Left ventricle myocardium superior (tissue), 1 donor: ENCODE measurements around the gene RNU7-1. TPM values are rescaled to one million over a fixed set of nuclear protein-coding genes. Genes with fewer than 3 reads are reported as not detected.

Source experiments
- ATAC-seq: fragments of 200-7000 bp; cut with Tn5 transposase; one replicate; pipeline ENCODE4 v1.9.1; 2020; ENCODE audit warnings: mild to moderate bottlenecking, moderate library complexity
- DNase-seq: peaks from one replicate; pipeline ENCODE4 v3.0.0-alpha.2; 2020
- intact Hi-C: fragments of 100-400 bp; cut with micrococcal nuclease; formaldehyde crosslinking; loops from one replicate; pipeline ENCODE4 v1.11.0; 2022
- total RNA-seq: library from RNA; stranded (reverse); fragmentation: NEBNext Ultra II Directional; extraction: Animal tissue kit (Norgen Biotek cat#: 25700); gene quantifications from one replicate; pipeline ENCODE4 v1.2.1, GENCODE V29; 2021
- donor health status: DM: no; HTN: yes; CAD: no; lungs with severe emphysema.

Gene RNU7-1
- total RNA-seq, 1 donor from 2014 or later: not detected

GRCh38 chr12:6916426-6917200, 27.0 kb upstream of the RNU7-1 start:
- ATAC-seq (no peak), DNase-seq (no peak)
- intact Hi-C loops: no loop called here

- ATAC-seq (no peak), DNase-seq (no peak)
- intact Hi-C loops: no loop called here
These were observed 26.0 kb upstream of the RNU7-1 start for GRCh38 chr12:6917491-6918231.

- intact Hi-C loops: no loop called here
- DNase-seq: no peak
- ATAC-seq: no peak
These were observed 24.0 kb upstream of the RNU7-1 start for GRCh38 chr12:6919588-6919987.

- ATAC-seq: no peak
- DNase-seq: no peak
- intact Hi-C loops: no loop called here
These were observed 22.1 kb upstream of the RNU7-1 start for GRCh38 chr12:6921539-6921938.

GRCh38 chr12:6921996-6922946, 21.3 kb upstream of the RNU7-1 start:
- intact Hi-C loops: no loop called here
- DNase-seq (no peak), ATAC-seq (no peak)

GRCh38 chr12:6923003-6923732, 20.4 kb upstream of the RNU7-1 start:
- ATAC-seq (no peak), DNase-seq (no peak)
- intact Hi-C loops: no loop called here

GRCh38 chr12:6923851-6924250, 19.8 kb upstream of the RNU7-1 start:
- ATAC-seq: no peak
- DNase-seq: no peak
- intact Hi-C loops: no loop called here

- intact Hi-C loops: no loop called here
- ATAC-seq: no peak
- no peak for DNase-seq
These were observed 18.4 kb upstream of the RNU7-1 start for GRCh38 chr12:6925239-6925539.

- intact Hi-C loops: no loop called here
- DNase-seq (peak; percentile 81), ATAC-seq (peak; percentile 50)
These were observed 17.9 kb upstream of the RNU7-1 start for GRCh38 chr12:6925540-6926279.

GRCh38 chr12:6927379-6928021, 16.1 kb upstream of the RNU7-1 start, which contains the start of gene ATN1:
ATN1 (plus strand) TSS chr12:6927959; CDS start chr12:6934002, 6,043 bp downstream.
- intact Hi-C loops: no loop called here
- ATAC-seq (peak; percentile 66), DNase-seq (peak; percentile 87)

- ATAC-seq (no peak), DNase-seq (peak; percentile 52)
- intact Hi-C loops: no loop called here
These were observed 15.5 kb upstream of the RNU7-1 start for GRCh38 chr12:6928022-6928702.

GRCh38 chr12:6928703-6929407, 14.8 kb upstream of the RNU7-1 start:
- no peak for ATAC-seq
- no peak for DNase-seq
- intact Hi-C loops: no loop called here

- ATAC-seq (no peak), DNase-seq (no peak)
- intact Hi-C loops: no loop called here
These were observed 13.9 kb upstream of the RNU7-1 start for GRCh38 chr12:6929466-6930452.

- ATAC-seq (no peak), DNase-seq (no peak)
- intact Hi-C loops: no loop called here
These were observed 10.8 kb upstream of the RNU7-1 start for GRCh38 chr12:6932766-6933165.

GRCh38 chr12:6934110-6934509, 9.5 kb upstream of the RNU7-1 start:
- DNase-seq (peak; percentile 54), ATAC-seq (no peak)
- intact Hi-C loops: no loop called here
